ENCODE data around the gene SVEP1. TPM values are rescaled to one million over a fixed set of nuclear protein-coding genes. Genes with fewer than 3 reads are reported as not detected.

SVEP1 gene
- total RNA-seq, 6 experiments from 2014 or later, result 4.0 to 6.8 (median 5.8) TPM

- H3K27me3 Mint-ChIP-seq (ENCODE audit: insufficient read depth), result peaks cover 2% of the 10 kb centered on the region; the same call in 1 of the 2 replicates
- no peaks in the 10 kb centered on the region for H3K9me3 Mint-ChIP-seq
- H3K27ac Mint-ChIP-seq, result no peak overlapping the region
- H3K36me3 Mint-ChIP-seq (ENCODE audit: low read depth), result no peaks in the 10 kb centered on the region
- no peaks in the 10 kb centered on the region for H3K4me1 Mint-ChIP-seq (ENCODE audit: low read depth)
- DNase-seq, result no peak
- TF ChIP-seq CTCF (IDR thresholded peaks at IDR 0.05), result no peak
- H3K4me3 Mint-ChIP-seq, result no peak overlapping the region
These were observed 100.1 kb downstream of the SVEP1 start for GRCh38 chr9:110479481-110479880.

GRCh38 chr9:110476251-110476650 lies 103.3 kb downstream of the SVEP1 start:
- no peaks in the 10 kb centered on the region for H3K4me1 Mint-ChIP-seq (ENCODE audit: low read depth)
- no peak overlapping the region for H3K27ac Mint-ChIP-seq
- no peaks in the 10 kb centered on the region for H3K9me3 Mint-ChIP-seq
- H3K27me3 Mint-ChIP-seq (ENCODE audit: insufficient read depth), result no peaks in the 10 kb centered on the region
- no peak for DNase-seq
- H3K4me3 Mint-ChIP-seq, result no peak overlapping the region
- no peak for TF ChIP-seq CTCF (IDR thresholded peaks at IDR 0.05)
- no peaks in the 10 kb centered on the region for H3K36me3 Mint-ChIP-seq (ENCODE audit: low read depth)

- Mint-ChIP-seq H3K27me3 (ENCODE audit: insufficient read depth) (no peaks in the 10 kb centered on the region), H3K9me3 (no peaks in the 10 kb centered on the region), H3K27ac (no peak overlapping the region), H3K4me1 (ENCODE audit: low read depth) (no peaks in the 10 kb centered on the region), H3K36me3 (ENCODE audit: low read depth) (no peaks in the 10 kb centered on the region), H3K4me3 (no peak overlapping the region)
- no peak for DNase-seq
- TF ChIP-seq CTCF (IDR thresholded peaks at IDR 0.05), result no peak
These were observed 107.4 kb downstream of the SVEP1 start for GRCh38 chr9:110472111-110472510.

DNA sequence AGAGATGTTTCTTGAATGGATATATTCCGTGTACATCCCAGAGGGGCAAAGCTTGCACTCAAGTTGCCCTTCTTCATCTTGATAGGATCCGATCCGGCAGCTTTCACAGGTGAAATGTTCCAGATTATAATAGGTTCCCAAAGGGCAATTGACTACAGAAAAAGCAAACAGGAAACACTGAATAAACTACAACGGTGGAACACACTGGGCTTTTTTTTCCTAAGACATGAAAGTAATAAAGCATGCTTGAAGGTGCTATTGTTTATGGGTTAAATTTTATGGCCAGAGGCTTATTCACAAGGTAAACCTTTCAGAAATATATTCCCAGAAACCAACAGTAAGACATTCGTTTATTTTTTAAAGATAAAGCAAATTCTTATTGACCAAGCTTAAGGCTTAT lies 110.6 kb downstream of the SVEP1 start:
- Mint-ChIP-seq H3K9me3 (no peaks in the 10 kb centered on the region), H3K27me3 (ENCODE audit: insufficient read depth) (no peaks in the 10 kb centered on the region), H3K4me1 (ENCODE audit: low read depth) (no peaks in the 10 kb centered on the region), H3K27ac (no peak overlapping the region), H3K36me3 (ENCODE audit: low read depth) (no peaks in the 10 kb centered on the region), H3K4me3 (no peak overlapping the region)
- TF ChIP-seq CTCF (IDR thresholded peaks at IDR 0.05), result no peak
- no peak for DNase-seq

- H3K9me3 Mint-ChIP-seq, result no peaks in the 10 kb centered on the region
- no peaks in the 10 kb centered on the region for H3K27me3 Mint-ChIP-seq (ENCODE audit: insufficient read depth)
- H3K4me3 Mint-ChIP-seq, result no peak overlapping the region
- H3K36me3 Mint-ChIP-seq (ENCODE audit: low read depth), result no peaks in the 10 kb centered on the region
- no peak for TF ChIP-seq CTCF (IDR thresholded peaks at IDR 0.05)
- no peak overlapping the region for H3K27ac Mint-ChIP-seq
- no peaks in the 10 kb centered on the region for H3K4me1 Mint-ChIP-seq (ENCODE audit: low read depth)
- DNase-seq, result no peak
These were observed 114.4 kb downstream of the SVEP1 start for GRCh38 chr9:110465190-110465589.

DNA sequence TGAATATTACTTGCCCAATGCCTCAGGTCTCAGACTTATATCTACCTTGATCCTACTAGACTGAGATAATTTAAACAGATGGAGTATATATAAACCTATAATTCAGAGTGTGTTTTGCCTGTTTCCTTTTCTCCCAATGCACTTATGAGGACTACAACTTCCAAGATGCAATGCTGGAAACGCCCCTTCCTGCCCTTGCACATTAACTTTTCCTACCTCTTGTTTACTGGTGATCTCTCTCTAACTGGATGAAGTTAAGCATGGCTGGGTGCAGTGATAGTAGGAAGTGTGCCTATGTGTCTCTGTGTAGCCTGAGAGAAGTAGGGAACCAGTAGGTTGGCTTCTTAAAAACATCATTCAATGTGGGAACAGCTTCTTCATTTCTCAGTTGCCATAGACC lies 115.2 kb downstream of the SVEP1 start:
- no peaks in the 10 kb centered on the region for H3K27me3 Mint-ChIP-seq (ENCODE audit: insufficient read depth)
- H3K4me3 Mint-ChIP-seq, result no peak overlapping the region
- no peaks in the 10 kb centered on the region for H3K4me1 Mint-ChIP-seq (ENCODE audit: low read depth)
- no peaks in the 10 kb centered on the region for H3K9me3 Mint-ChIP-seq
- TF ChIP-seq CTCF (IDR thresholded peaks at IDR 0.05), result no peak
- no peaks in the 10 kb centered on the region for H3K36me3 Mint-ChIP-seq (ENCODE audit: low read depth)
- DNase-seq, result no peak
- no peak overlapping the region for H3K27ac Mint-ChIP-seq

Measured in HFFc6 (cell line).